ENCODE measurements around the gene TNFSF10.

GRCh38 chr3:172560026-172560425 lies 36.8 kb upstream of the TNFSF10 start:
- TF ChIP-seq, protein P1, sequence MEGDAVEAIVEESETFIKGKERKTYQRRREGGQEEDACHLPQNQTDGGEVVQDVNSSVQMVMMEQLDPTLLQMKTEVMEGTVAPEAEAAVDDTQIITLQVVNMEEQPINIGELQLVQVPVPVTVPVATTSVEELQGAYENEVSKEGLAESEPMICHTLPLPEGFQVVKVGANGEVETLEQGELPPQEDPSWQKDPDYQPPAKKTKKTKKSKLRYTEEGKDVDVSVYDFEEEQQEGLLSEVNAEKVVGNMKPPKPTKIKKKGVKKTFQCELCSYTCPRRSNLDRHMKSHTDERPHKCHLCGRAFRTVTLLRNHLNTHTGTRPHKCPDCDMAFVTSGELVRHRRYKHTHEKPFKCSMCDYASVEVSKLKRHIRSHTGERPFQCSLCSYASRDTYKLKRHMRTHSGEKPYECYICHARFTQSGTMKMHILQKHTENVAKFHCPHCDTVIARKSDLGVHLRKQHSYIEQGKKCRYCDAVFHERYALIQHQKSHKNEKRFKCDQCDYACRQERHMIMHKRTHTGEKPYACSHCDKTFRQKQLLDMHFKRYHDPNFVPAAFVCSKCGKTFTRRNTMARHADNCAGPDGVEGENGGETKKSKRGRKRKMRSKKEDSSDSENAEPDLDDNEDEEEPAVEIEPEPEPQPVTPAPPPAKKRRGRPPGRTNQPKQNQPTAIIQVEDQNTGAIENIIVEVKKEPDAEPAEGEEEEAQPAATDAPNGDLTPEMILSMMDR (IDR thresholded peaks at IDR 0.05; ENCODE audit: low read depth, low read length): no peak
- no peak for TF ChIP-seq EZH2phosphoT487 (IDR thresholded peaks at IDR 0.05; ENCODE audit: low read depth)
